NB4 (cell line): ENCODE measurements around the gene SEBOX.

Source experiments
- MAX ChIP-seq: IDR thresholded peaks from 2 replicates; pipeline ENCODE4 v1.6.1; 2011; ENCODE audit warnings: low read depth, low read length
- MYC ChIP-seq: IDR thresholded peaks from 2 replicates; pipeline ENCODE4 v1.6.1; 2011; ENCODE audit warnings: low read depth, low read length
- POLR2A ChIP-seq: IDR thresholded peaks from 2 replicates; pipeline ENCODE4 v1.6.1; 2011; ENCODE audit warnings: mild to moderate bottlenecking; ENCODE audit not compliant: insufficient read length; ENCODE audit errors: extremely low read depth
- TF ChIP-seq, protein P1 (sequence below): IDR thresholded peaks from one replicate; pipeline ENCODE4 v1.5.1; 2012; ENCODE audit warnings: low read depth, low read length

DNA sequence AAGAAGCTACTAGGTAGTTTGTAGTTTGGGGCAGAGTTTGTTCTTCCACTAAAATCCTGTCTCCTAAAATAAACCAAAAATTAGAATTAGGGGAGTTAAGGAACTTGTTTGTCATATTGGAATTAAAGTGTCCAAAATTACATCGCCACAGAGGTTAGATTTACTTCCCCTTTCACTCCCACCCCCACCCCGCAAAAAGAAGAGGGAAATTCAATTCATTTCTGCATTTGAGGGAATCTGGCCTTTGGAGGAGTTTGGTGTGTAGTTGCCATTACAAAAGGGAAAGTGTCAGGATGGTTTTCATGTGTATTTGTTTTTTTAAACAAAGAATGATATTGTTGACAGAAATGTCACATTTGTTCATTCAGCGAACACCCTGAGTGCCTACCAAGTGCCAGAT is 40.2 kb downstream of the SEBOX start:
- TF ChIP-seq, protein P1, sequence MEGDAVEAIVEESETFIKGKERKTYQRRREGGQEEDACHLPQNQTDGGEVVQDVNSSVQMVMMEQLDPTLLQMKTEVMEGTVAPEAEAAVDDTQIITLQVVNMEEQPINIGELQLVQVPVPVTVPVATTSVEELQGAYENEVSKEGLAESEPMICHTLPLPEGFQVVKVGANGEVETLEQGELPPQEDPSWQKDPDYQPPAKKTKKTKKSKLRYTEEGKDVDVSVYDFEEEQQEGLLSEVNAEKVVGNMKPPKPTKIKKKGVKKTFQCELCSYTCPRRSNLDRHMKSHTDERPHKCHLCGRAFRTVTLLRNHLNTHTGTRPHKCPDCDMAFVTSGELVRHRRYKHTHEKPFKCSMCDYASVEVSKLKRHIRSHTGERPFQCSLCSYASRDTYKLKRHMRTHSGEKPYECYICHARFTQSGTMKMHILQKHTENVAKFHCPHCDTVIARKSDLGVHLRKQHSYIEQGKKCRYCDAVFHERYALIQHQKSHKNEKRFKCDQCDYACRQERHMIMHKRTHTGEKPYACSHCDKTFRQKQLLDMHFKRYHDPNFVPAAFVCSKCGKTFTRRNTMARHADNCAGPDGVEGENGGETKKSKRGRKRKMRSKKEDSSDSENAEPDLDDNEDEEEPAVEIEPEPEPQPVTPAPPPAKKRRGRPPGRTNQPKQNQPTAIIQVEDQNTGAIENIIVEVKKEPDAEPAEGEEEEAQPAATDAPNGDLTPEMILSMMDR = no peak
- TF ChIP-seq POLR2A (no peak), MAX (no peak), MYC (no peak)
